ENCODE results near the gene NOBOX.

DNA sequence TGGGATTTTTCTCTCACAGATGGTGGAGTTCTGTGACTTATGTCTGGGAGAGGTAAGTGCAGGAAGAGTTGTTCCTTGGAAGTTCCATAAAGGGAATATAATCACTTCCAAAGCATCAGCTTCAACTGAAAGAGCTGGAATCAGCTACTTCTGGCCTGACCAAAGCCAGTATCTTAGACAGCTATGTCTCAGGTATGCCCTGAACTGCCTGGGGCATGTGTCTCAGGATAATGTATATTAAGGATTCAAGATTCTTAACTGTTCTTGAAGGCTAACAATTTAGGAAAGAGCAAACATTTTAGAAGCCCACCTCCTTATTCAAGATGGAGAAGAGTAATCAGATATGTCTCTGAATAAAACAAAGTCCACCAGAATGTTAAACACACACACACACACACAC lies 12.4 kb upstream of the NOBOX start:
- TF ChIP-seq CTCF (IDR thresholded peaks at IDR 0.05) (no peak), POLR2A (IDR thresholded peaks at IDR 0.05) (no peak)

Data from adrenal gland (tissue), 5 donors.